ENCODE measurements around the gene SKAP1. TPM values are rescaled to one million over a fixed set of nuclear protein-coding genes. Genes with fewer than 3 reads are reported as not detected.

Gene SKAP1
- total RNA-seq, 1 experiment from 2014 or later = 0.31 TPM

GRCh38 chr17:48162306-48162934 lies 267.6 kb downstream of the SKAP1 start:
- Histone ChIP-seq H3F3A (ENCODE audit: insufficient read depth, low read depth) (no peaks in the 10 kb centered on the region), H3K4me1 (replicated peaks; ENCODE audit: insufficient read depth) (no peaks in the 10 kb centered on the region), H3K9me3 (ENCODE audit: insufficient read depth, low read depth) (no peaks in the 10 kb centered on the region), H4K20me1 (ENCODE audit: insufficient read depth) (no peaks in the 10 kb centered on the region), H3K27me3 (ENCODE audit: insufficient read depth, low read depth) (no peaks in the 10 kb centered on the region), H3K27ac (no peak overlapping the region), H3K36me3 (ENCODE audit: low read depth) (no peaks in the 10 kb centered on the region), H3K9me2 (ENCODE audit: insufficient read depth) (no peaks in the 10 kb centered on the region), H3K79me2 (ENCODE audit: low read depth) (no peaks in the 10 kb centered on the region), H3K4me2 (no peak overlapping the region), H3K4me3 (no peak overlapping the region), H2AFZ (no peak overlapping the region)
- intact Hi-C loops (cut with micrococcal nuclease; ENCODE audit: unreplicated experiment) = no loop called here
- ChIA-PET POLR2A (ENCODE audit: unreplicated experiment) (interaction anchor here (0.7 kb wide), 1 partner anchor 65 kb away, joined by 4 read pairs; no protein-coding TSS in a partner anchor), CTCF (no interaction called here)
- no TSS peak for BruUV-seq (replicated peaks)
- DNase-seq = no peak
- TF ChIP-seq EZH2 (IDR thresholded peaks at IDR 0.05; ENCODE audit: low read depth) (no peak), CTCF (conservative IDR thresholded peaks at IDR 0.05) (no peak)

- ChIA-PET POLR2A (ENCODE audit: unreplicated experiment) (interaction anchor here (0.7 kb wide), 1 partner anchor 64 kb away, joined by 4 read pairs; no protein-coding TSS in a partner anchor), CTCF (no interaction called here)
- Histone ChIP-seq H3K27me3 (ENCODE audit: insufficient read depth, low read depth) (no peaks in the 10 kb centered on the region), H3F3A (ENCODE audit: insufficient read depth, low read depth) (no peaks in the 10 kb centered on the region), H3K27ac (no peak overlapping the region), H3K9me3 (ENCODE audit: insufficient read depth, low read depth) (no peaks in the 10 kb centered on the region), H3K79me2 (ENCODE audit: low read depth) (no peaks in the 10 kb centered on the region), H3K4me2 (no peak overlapping the region), H4K20me1 (ENCODE audit: insufficient read depth) (no peaks in the 10 kb centered on the region), H3K9me2 (ENCODE audit: insufficient read depth) (no peaks in the 10 kb centered on the region), H2AFZ (no peak overlapping the region), H3K4me1 (replicated peaks; ENCODE audit: insufficient read depth) (no peaks in the 10 kb centered on the region), H3K4me3 (no peak overlapping the region), H3K36me3 (ENCODE audit: low read depth) (no peaks in the 10 kb centered on the region)
- no TSS peak for BruUV-seq (replicated peaks)
- no peak for TF ChIP-seq CTCF (conservative IDR thresholded peaks at IDR 0.05)
- TF ChIP-seq EZH2 (IDR thresholded peaks at IDR 0.05; ENCODE audit: low read depth) = no peak
- DNase-seq = no peak
- intact Hi-C loops (cut with micrococcal nuclease; ENCODE audit: unreplicated experiment) = no loop called here
Observed at GRCh38 chr17:48161127-48161905, 268.7 kb downstream of the SKAP1 start.

- intact Hi-C loops (cut with micrococcal nuclease; ENCODE audit: unreplicated experiment) = no loop called here
- H3K4me3 ChIP-seq = no peak overlapping the region
- TF ChIP-seq EZH2 (IDR thresholded peaks at IDR 0.05; ENCODE audit: low read depth) = no peak
- H3F3A ChIP-seq (ENCODE audit: insufficient read depth, low read depth) = no peaks in the 10 kb centered on the region
- no peak overlapping the region for H3K27ac ChIP-seq
- no peak overlapping the region for H2AFZ ChIP-seq
- H3K4me1 ChIP-seq (replicated peaks; ENCODE audit: insufficient read depth) = no peaks in the 10 kb centered on the region
- no peaks in the 10 kb centered on the region for H3K9me2 ChIP-seq (ENCODE audit: insufficient read depth)
- H4K20me1 ChIP-seq (ENCODE audit: insufficient read depth) = no peaks in the 10 kb centered on the region
- no peaks in the 10 kb centered on the region for H3K79me2 ChIP-seq (ENCODE audit: low read depth)
- POLR2A ChIA-PET (ENCODE audit: unreplicated experiment) = interaction anchor here (0.5 kb wide), 1 partner anchor 130 kb away, joined by 3 read pairs; no protein-coding TSS in a partner anchor
- no peak overlapping the region for H3K4me2 ChIP-seq
- DNase-seq = no peak
- H3K9me3 ChIP-seq (ENCODE audit: insufficient read depth, low read depth) = no peaks in the 10 kb centered on the region
- BruUV-seq (replicated peaks) = no TSS peak
- no peaks in the 10 kb centered on the region for H3K27me3 ChIP-seq (ENCODE audit: insufficient read depth, low read depth)
- H3K36me3 ChIP-seq (ENCODE audit: low read depth) = no peaks in the 10 kb centered on the region
- CTCF ChIA-PET = interaction anchor here (0.6 kb wide), 1 partner anchor 14 kb away, joined by 3 read pairs; no protein-coding TSS in a partner anchor
Observed at GRCh38 chr17:48160177-48161081, 269.6 kb downstream of the SKAP1 start.
